K562 (cell line): ENCODE measurements around the gene CD14. TPM values are rescaled to one million over a fixed set of nuclear protein-coding genes. Genes with fewer than 3 reads are reported as not detected.

Experiments
- CBX3 ChIP-seq, 2 experiments: IDR thresholded peaks; 1 replicate in 1 of 2; 2 replicates in 1 of 2; pipeline ENCODE4 v1.6.1; 2012; ENCODE audit warnings: inconsistent platforms in 2 of 2, low read length in 2 of 2, borderline replicate concordance in 1 of 2, control low read depth in 1 of 2
- CHCHD3 ChIP-seq: fragments of 250-450 bp; sonication (Bioruptor Pico); IDR thresholded peaks from 2 replicates; pipeline ENCODE4 v2.1.2; 2022; ENCODE audit warnings: mild to moderate bottlenecking
- CXXC5 ChIP-seq: fragments of 250-450 bp; sonication (Bioruptor Pico); IDR thresholded peaks from 2 replicates; pipeline ENCODE4 v1.8.0; 2022; ENCODE audit warnings: inconsistent platforms, mild to moderate bottlenecking, moderate library complexity
- HLTF ChIP-seq: fragments of 450-650 bp; IDR thresholded peaks from 2 replicates; pipeline ENCODE4 v1.6.1; 2016
- MAX ChIP-seq: sonication (generic); formaldehyde crosslinking; IDR thresholded peaks from 2 replicates; pipeline ENCODE4 v1.9.0; 2022; ENCODE audit warnings: mild to moderate bottlenecking, missing genetic modification reagents
- MBD2 ChIP-seq: sonication (generic); IDR thresholded peaks from 2 replicates; pipeline ENCODE4 v1.6.1; 2016; ENCODE audit warnings: low read depth, borderline replicate concordance
- MXI1 ChIP-seq: IDR thresholded peaks from 2 replicates; pipeline ENCODE4 v1.6.1; 2011; ENCODE audit warnings: low read depth, mild to moderate bottlenecking, improper control_type of control experiment, low read length
- NR3C1 ChIP-seq: sonication (generic); formaldehyde crosslinking; IDR thresholded peaks from 2 replicates; pipeline ENCODE4 v1.8.1; 2022; ENCODE audit warnings: missing genetic modification reagents
- NRF1 ChIP-seq, 2 experiments: fragments of 450-650 bp; IDR thresholded peaks in 1 of 2; conservative IDR thresholded peaks in 1 of 2; 2 replicates each; pipeline ENCODE4 v1.6.1; 2014; ENCODE audit warnings: mild to moderate bottlenecking in 2 of 2
- PCBP1 ChIP-seq: fragments of 200-400 bp; formaldehyde crosslinking; IDR thresholded peaks from 2 replicates; pipeline ENCODE4 v1.6.1; 2018; ENCODE audit warnings: mild to moderate bottlenecking, low read depth, low read length; ENCODE audit not compliant: poor library complexity, severe bottlenecking
- PKNOX1 ChIP-seq: fragments of 450-650 bp; IDR thresholded peaks from 2 replicates; pipeline ENCODE4 v1.6.1; 2016
- PRDM10 ChIP-seq: fragments of 450-650 bp; IDR thresholded peaks from 2 replicates; pipeline ENCODE4 v1.6.1; 2018; ENCODE audit not compliant: partially characterized antibody
- PREB ChIP-seq: sonication (generic); formaldehyde crosslinking; IDR thresholded peaks from 2 replicates; pipeline ENCODE4 v1.8.1; 2023; ENCODE audit warnings: mild to moderate bottlenecking, missing genetic modification reagents
- PTRF ChIP-seq: fragments of 450-650 bp; IDR thresholded peaks from 2 replicates; pipeline ENCODE4 v1.6.1; 2016; ENCODE audit warnings: mild to moderate bottlenecking, missing genetic modification characterization, missing compliant biosample characterization
- SETDB1 ChIP-seq: IDR thresholded peaks from one replicate; pipeline ENCODE4 v1.6.1; 2012; ENCODE audit warnings: low read length, control low read depth, inconsistent platforms
- SREBF2 ChIP-seq: sonication (generic); formaldehyde crosslinking; IDR thresholded peaks from 2 replicates; pipeline ENCODE4 v1.4.0; 2020; ENCODE audit warnings: mild to moderate bottlenecking, missing genetic modification reagents
- TARDBP ChIP-seq: fragments of 450-650 bp; IDR thresholded peaks from 2 replicates; pipeline ENCODE4 v1.6.1; 2016
- TEAD2 ChIP-seq: fragments of 450-650 bp; IDR thresholded peaks from 2 replicates; pipeline ENCODE4 v1.6.1; 2016; ENCODE audit warnings: missing genetic modification characterization, control low read depth, missing compliant biosample characterization
- THRB ChIP-seq: fragments of 450-650 bp; formaldehyde crosslinking; conservative IDR thresholded peaks from 2 replicates; pipeline ENCODE4 v1.4.0; 2022; ENCODE audit warnings: mild to moderate bottlenecking, missing genetic modification characterization
- ZFP36 ChIP-seq: fragments of 150-350 bp; IDR thresholded peaks from 2 replicates; pipeline ENCODE4 v1.6.1; 2018; ENCODE audit warnings: low read length, low read depth; ENCODE audit not compliant: partially characterized antibody
- ZNF143 ChIP-seq: sonication (generic); formaldehyde crosslinking; IDR thresholded peaks from 2 replicates; pipeline ENCODE4 v1.9.0; 2022; ENCODE audit warnings: mild to moderate bottlenecking, missing genetic modification reagents
- ZNF24 ChIP-seq: fragments of 450-650 bp; IDR thresholded peaks from 2 replicates; pipeline ENCODE4 v1.6.1; 2016
- polyA plus RNA-seq, 8 experiments: library from polyadenylated mRNA; depleted of rRNA in 4 of 8; stranded (reverse) in 5 of 8; unstranded in 3 of 8; fragments of >200 nt; fragmentation: Nextera tagmentation in 2 of 8; fragmentation: Illumina TruSeq in 1 of 8; extraction: Ambion mirVana in 2 of 8; extraction: Trizol in 1 of 8; gene quantifications; 2 replicates each; pipeline versions ENCODE4 v1.2.1 to v1.2.3, GENCODE V29; 2011 to 2014; ENCODE audit warnings: inconsistent platforms in 1 of 8, missing spikeins in 1 of 8
- total RNA-seq, 7 experiments: library from RNA; depleted of rRNA in 6 of 7; stranded (reverse); fragments of >200 nt in 6 of 7; fragmentation: Illumina TruSeq in 2 of 7; extraction: Trizol in 2 of 7; gene quantifications; 2 replicates each; pipeline versions ENCODE4 v1.2.1 to v1.2.3, GENCODE V29; 2011 to 2021; ENCODE audit warnings: low replicate concordance in 1 of 7

CD14 gene
- total and polyA plus RNA-seq, 9 of the 15 experiments (the other 6 are each of a cell fraction or from before 2014, with no cell fraction given), result 0.07 to 0.47 (median 0.14) TPM; not detected in 2

GRCh38 chr5:140611020-140611521 lies 21.9 kb downstream of the CD14 start (continued):
- TF ChIP-seq THRB (CRISPR knock-in tag), result no peak
- no peak for TF ChIP-seq PTRF (tag)
- no peak for TF ChIP-seq SETDB1
- peak; percentile 60 for TF ChIP-seq PKNOX1
- peak; percentile 43; the same call in 1 of the 2 replicates for TF ChIP-seq MBD2
- no peak for TF ChIP-seq MAX (CRISPR knock-in tag)
- no peak for TF ChIP-seq SREBF2 (CRISPR knock-in tag)
- TF ChIP-seq NR3C1, result no peak
- TF ChIP-seq CBX3 (IDR thresholded peaks at IDR 0.05; ENCODE audit: borderline replicate concordance in 1 of 2, low read length in 2 of 2), result peak in 1 of 2 experiments; percentile 97; a peak in 2 of 3 replicates
- no peak for TF ChIP-seq ZNF24
- TF ChIP-seq MXI1, result peak; percentile 38; the same call in 1 of the 2 replicates
- TF ChIP-seq TEAD2 (tag), result peak; percentile 77; the same call in 1 of the 2 replicates
- TF ChIP-seq CHCHD3 (CRISPR knock-in tag), result no peak
- peak; percentile 56; the same call in 1 of the 2 replicates for TF ChIP-seq CXXC5 (CRISPR knock-in tag)
- TF ChIP-seq HLTF, result peak; percentile 100
- no peak for TF ChIP-seq ZNF143
- no peak for TF ChIP-seq NRF1 (conservative IDR thresholded peaks at IDR 0.05 in 1 of 2, IDR thresholded peaks at IDR 0.05 in 1 of 2)
- TF ChIP-seq PREB (CRISPR knock-in tag), result no peak
- peak; percentile 12 for TF ChIP-seq ZFP36
- peak; percentile 26 for TF ChIP-seq PRDM10
- TF ChIP-seq TARDBP, result no peak; the same call in 1 of the 2 replicates
- no peak for TF ChIP-seq PCBP1
